ENCODE results near the gene CD79A. TPM values are rescaled to one million over a fixed set of nuclear protein-coding genes. Genes with fewer than 3 reads are reported as not detected.

Gene CD79A
- polyA plus RNA-seq, 3 donors = 1.9 to 2.7 (median 2.1) TPM

DNA sequence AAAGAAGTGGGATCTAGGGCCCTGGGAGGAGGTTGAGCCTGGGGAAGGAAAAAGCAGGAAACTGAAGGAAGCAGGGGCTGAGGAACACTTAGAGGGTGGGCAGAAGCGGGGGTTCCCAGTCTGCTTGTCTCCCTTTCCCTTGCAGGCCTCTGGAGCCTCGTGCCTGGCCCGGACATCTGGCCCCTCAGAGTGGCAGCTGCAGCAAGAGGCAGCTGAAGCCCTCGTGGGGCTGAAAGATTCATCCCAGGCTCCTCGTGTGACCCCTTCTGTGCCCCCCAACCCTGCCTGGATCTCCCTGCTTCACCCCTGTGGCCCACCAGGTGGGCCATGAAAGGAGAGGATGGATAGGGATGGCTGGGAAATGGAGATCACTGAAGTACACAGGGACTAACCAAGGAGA lies 26.7 kb upstream of the CD79A start:
- Histone ChIP-seq H2AFZ (ENCODE audit: insufficient read depth, low read depth, low read length, poor library complexity, severe bottlenecking) (no peak overlapping the region), H3K9ac (ENCODE audit: insufficient read depth, low read length, poor library complexity, severe bottlenecking) (no peak overlapping the region), H3K4me3 (replicated peaks in 1 of 3; ENCODE audit: low read depth in 2 of 3, low read length in 3 of 3) (no peak overlapping the region), H3K4me2 (replicated peaks; ENCODE audit: extremely low read depth, low read length, poor library complexity, severe bottlenecking) (no peak overlapping the region), H3K27me3 (ENCODE audit: control insufficient read depth in 2 of 2, insufficient read depth in 2 of 2, low read length in 2 of 2) (peaks cover 2 to 7% of the 10 kb centered on the region in 2 donors), H3K4me1 (ENCODE audit: control insufficient read depth in 1 of 2, insufficient read depth in 2 of 2, low read length in 2 of 2) (peaks cover 0 to 5% of the 10 kb centered on the region in 2 donors), H3K27ac (ENCODE audit: low read depth in 1 of 2, low read length in 2 of 2) (no peak overlapping the region), H3K9me3 (replicated peaks in 1 of 2; ENCODE audit: control insufficient read depth in 1 of 2, insufficient read depth in 1 of 2, low read length in 2 of 2) (no peaks in the 10 kb centered on the region), H3K36me3 (replicated peaks in 1 of 2; ENCODE audit: control insufficient read depth in 1 of 2, insufficient read depth in 2 of 2, low read length in 2 of 2) (no peaks in the 10 kb centered on the region), H3K79me2 (ENCODE audit: insufficient read depth, low read length) (no peaks in the 10 kb centered on the region), H4K20me1 (ENCODE audit: insufficient read depth, low read length) (no peaks in the 10 kb centered on the region)
- H3K4me3 Mint-ChIP-seq = no peak overlapping the region
- TF ChIP-seq, protein P1, sequence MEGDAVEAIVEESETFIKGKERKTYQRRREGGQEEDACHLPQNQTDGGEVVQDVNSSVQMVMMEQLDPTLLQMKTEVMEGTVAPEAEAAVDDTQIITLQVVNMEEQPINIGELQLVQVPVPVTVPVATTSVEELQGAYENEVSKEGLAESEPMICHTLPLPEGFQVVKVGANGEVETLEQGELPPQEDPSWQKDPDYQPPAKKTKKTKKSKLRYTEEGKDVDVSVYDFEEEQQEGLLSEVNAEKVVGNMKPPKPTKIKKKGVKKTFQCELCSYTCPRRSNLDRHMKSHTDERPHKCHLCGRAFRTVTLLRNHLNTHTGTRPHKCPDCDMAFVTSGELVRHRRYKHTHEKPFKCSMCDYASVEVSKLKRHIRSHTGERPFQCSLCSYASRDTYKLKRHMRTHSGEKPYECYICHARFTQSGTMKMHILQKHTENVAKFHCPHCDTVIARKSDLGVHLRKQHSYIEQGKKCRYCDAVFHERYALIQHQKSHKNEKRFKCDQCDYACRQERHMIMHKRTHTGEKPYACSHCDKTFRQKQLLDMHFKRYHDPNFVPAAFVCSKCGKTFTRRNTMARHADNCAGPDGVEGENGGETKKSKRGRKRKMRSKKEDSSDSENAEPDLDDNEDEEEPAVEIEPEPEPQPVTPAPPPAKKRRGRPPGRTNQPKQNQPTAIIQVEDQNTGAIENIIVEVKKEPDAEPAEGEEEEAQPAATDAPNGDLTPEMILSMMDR (IDR thresholded peaks at IDR 0.05) = no peak
- no peaks in the 10 kb centered on the region for H3K9me3 Mint-ChIP-seq
- 92% methylated on average over 3 of the region's 5 CpGs for WGBS (ENCODE audit: insufficient coverage)
- intact Hi-C loops (cut with micrococcal nuclease) = no loop called here
- peaks cover 5 to 12% (median 11%) of the 10 kb centered on the region in 3 donors for H3K27me3 Mint-ChIP-seq (ENCODE audit: low read depth in 3 of 3)
- DNase-seq = no peak
- H3K27ac Mint-ChIP-seq = no peak overlapping the region
- peaks cover 5% of the 10 kb centered on the region for H3K4me1 Mint-ChIP-seq
- H3K36me3 Mint-ChIP-seq = no peaks in the 10 kb centered on the region

DNA sequence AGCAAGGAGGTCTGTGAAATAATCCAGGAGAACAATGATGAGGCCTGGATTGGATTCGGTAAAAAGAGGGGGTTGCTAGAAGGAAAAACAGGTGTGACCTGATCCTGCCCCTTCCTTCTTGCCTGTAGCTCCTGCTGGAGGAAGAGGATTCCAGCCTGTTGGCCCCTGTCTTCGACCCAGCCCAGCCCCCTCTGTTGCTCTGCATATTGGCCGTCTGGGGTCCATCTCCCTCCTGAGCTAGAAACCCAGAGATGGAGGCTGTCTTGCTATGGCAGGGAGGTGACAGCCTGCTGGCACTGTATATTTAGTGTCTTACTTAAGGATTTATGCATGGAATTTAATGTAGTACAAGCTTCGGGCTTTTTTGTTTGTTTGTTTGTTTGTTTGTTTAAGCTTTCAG lies 25.6 kb upstream of the CD79A start:
- H3K4me1 ChIP-seq (ENCODE audit: control insufficient read depth in 1 of 2, insufficient read depth in 2 of 2, low read length in 2 of 2) = peaks cover 0 to 5% of the 10 kb centered on the region in 2 donors
- no peak overlapping the region for H3K4me2 ChIP-seq (replicated peaks; ENCODE audit: extremely low read depth, low read length, poor library complexity, severe bottlenecking)
- H3K9ac ChIP-seq (ENCODE audit: insufficient read depth, low read length, poor library complexity, severe bottlenecking) = no peak overlapping the region
- DNase-seq = no peak
- H3K4me1 Mint-ChIP-seq = peaks cover 5% of the 10 kb centered on the region
- H3K79me2 ChIP-seq (ENCODE audit: insufficient read depth, low read length) = no peaks in the 10 kb centered on the region
- no peak overlapping the region for H3K4me3 ChIP-seq (replicated peaks in 1 of 3; ENCODE audit: low read depth in 2 of 3, low read length in 3 of 3)
- H3K4me3 Mint-ChIP-seq = no peak overlapping the region
- peaks cover 2 to 7% of the 10 kb centered on the region in 2 donors for H3K27me3 ChIP-seq (ENCODE audit: control insufficient read depth in 2 of 2, insufficient read depth in 2 of 2, low read length in 2 of 2)
- H3K9me3 ChIP-seq (replicated peaks in 1 of 2; ENCODE audit: control insufficient read depth in 1 of 2, insufficient read depth in 1 of 2, low read length in 2 of 2) = no peaks in the 10 kb centered on the region
- H3K27me3 Mint-ChIP-seq (ENCODE audit: low read depth in 3 of 3) = peaks cover 5 to 11% (median 8%) of the 10 kb centered on the region in 3 donors
- intact Hi-C loops (cut with micrococcal nuclease) = no loop called here
- TF ChIP-seq, protein P1 (IDR thresholded peaks at IDR 0.05) = no peak
- H3K9me3 Mint-ChIP-seq = no peaks in the 10 kb centered on the region
- H3K27ac ChIP-seq (ENCODE audit: low read depth in 1 of 2, low read length in 2 of 2) = no peak overlapping the region
- WGBS (ENCODE audit: insufficient coverage) = 69% methylated on average over 3 of the region's 4 CpGs
- no peak overlapping the region for H2AFZ ChIP-seq (ENCODE audit: insufficient read depth, low read depth, low read length, poor library complexity, severe bottlenecking)
- no peaks in the 10 kb centered on the region for H3K36me3 ChIP-seq (replicated peaks in 1 of 2; ENCODE audit: control insufficient read depth in 1 of 2, insufficient read depth in 2 of 2, low read length in 2 of 2)
- no peaks in the 10 kb centered on the region for H3K36me3 Mint-ChIP-seq
- H4K20me1 ChIP-seq (ENCODE audit: insufficient read depth, low read length) = no peaks in the 10 kb centered on the region
- H3K27ac Mint-ChIP-seq = no peak overlapping the region

All from CD14-positive monocyte (primary cell).